Measurements from ENCODE around the gene CTCF.

The CTCF gene

DNA sequence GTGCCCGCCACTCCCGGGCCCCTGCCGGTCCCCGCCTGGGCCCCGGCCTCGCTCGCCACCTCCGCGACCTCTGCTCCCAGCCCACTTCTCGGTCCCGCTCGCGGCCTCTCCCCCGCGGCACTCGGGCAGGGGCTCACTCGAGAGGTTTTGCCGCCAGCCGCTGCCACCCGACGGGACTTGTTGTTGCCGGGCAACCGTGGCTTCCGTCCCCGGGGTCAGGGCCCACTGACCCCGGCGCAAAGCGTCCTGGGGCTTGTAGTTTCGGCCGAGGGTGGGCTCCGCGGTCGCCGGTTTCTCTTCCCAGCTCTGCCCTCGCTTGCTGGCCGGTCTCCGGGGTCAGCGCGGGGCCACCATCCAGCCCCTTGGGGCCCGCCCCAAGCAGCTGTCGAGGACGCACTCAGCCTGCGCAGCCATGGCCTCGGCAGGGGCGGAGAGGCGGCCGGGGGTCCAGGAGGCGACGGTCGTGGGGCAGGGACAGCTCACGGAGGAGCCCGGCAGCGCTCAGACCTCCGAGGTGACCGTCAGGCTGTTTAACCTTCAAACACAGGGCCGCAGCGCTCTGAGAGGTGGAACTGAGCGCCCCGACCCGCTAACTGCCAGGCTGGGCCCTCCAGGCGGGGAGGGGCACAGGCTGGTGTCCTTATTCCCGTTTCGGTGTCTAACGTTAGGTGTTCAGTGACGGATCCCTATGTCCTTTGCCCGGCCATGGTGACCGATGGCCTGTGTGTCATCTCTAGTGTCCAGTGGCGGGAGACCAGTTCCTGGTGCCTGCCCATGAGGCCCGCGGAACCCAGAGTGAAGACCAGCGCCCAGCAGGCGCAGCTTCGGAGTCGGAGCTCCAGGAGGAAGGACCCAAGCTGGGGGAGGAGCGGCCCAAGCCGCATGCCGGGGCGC lies 104.5 kb downstream of the CTCF start, which contains the start of the genes C16orf86 and ENKD1:
TSS of gene C16orf86 (plus strand) at position 256 of the 894 bp plus-strand sequence. CDS start at position 413, 157 bp downstream.
TSS of gene ENKD1 (minus strand) at position 192 of the 894 bp plus-strand sequence. CDS start 308 bp downstream, outside the sequence.
- Histone ChIP-seq H3K27ac (peak within 1 kb of the TSS; percentile 97), H3K9ac (peak within 1 kb of the TSS; percentile 95)

DNA sequence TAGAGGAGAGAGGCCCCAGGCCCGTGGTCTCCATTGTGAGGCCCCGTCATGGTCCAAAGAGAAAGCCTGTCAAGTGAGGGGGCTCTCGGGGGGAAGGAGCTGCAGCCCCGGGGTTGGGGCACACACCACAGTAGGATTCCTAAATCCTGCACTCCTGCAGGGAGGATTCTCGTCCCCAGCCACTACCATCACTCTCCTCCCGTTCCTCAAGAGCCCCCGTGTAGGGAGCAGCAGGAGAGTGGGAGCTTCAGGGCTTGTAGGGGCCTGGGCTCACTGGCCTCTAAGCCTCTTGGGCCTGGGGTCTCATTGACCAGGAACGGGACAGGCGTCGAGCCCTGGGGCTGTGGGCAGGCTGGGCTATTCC lies 105.1 kb downstream of the CTCF start:
- Histone ChIP-seq H4K20me1 (peaks cover 1% of the 10 kb centered on the region; the same call in 1 of the 2 replicates), H3K27ac (peak overlapping the region; percentile 97), H3K9me3 (no peaks in the 10 kb centered on the region), H3K36me3 (peaks cover 13% of the 10 kb centered on the region), H3K4me3 (peak overlapping the region; percentile 88), H3K27me3 (no peaks in the 10 kb centered on the region), H3K9ac (peak overlapping the region; percentile 95), H3K4me2 (peak overlapping the region; percentile 99), H3K4me1 (peaks cover 55% of the 10 kb centered on the region)
- no peak for TF ChIP-seq Cebpa-rat (IDR thresholded peaks at IDR 0.05)

More for the DNA sequence above, 104.5 kb downstream of the CTCF start, which contains the start of the genes C16orf86 and ENKD1:
- Histone ChIP-seq H4K20me1 (peaks cover 7% of the 10 kb centered on the region; the same call in 1 of the 2 replicates), H3K27me3 (no peaks in the 10 kb centered on the region), H3K4me1 (peaks cover 58% of the 10 kb centered on the region), H3K4me2 (peak within 1 kb of the TSS; percentile 99), H3K9me3 (no peaks in the 10 kb centered on the region), H3K36me3 (peaks cover 19% of the 10 kb centered on the region), H3K4me3 (peak within 1 kb of the TSS; percentile 88)
- no peak for TF ChIP-seq Cebpa-rat (IDR thresholded peaks at IDR 0.05)

DNA sequence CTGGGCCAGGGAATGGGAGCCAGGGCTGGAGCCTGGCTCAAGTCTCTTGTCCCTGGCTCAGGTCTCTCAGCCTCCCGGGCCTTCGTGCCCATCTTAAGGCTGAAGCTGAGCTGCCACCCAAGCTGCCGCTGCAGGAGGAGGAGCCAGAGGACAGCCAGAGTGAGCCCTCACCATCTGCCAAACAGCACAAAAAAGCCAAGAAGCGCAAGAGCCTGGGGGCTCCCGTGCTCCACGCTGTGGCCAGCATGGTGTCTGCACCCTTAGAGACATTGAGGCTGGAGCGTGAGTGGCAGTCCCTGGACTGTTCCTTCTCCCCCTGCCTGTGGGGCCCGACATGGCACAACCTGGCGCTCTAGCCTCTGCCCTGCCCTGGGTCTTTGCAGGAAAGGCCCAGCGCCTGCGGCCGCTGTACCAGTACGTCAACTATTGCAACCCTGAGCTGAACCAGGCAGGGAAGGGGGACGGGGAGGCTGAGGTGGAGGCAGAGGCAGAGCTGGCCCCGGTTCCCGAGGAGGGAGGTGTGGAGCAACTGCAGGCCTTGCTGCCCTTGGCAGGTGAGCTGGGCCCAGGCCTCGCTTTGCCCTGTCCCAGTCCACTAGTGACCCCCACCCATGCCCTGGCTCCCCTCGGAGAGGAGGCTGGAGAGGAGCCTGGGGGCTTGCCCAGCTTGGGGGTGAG lies 105.6 kb downstream of the CTCF start:
- no peak for TF ChIP-seq Cebpa-rat (IDR thresholded peaks at IDR 0.05)
- Histone ChIP-seq H3K4me3 (peak overlapping the region; percentile 88), H3K9me3 (no peaks in the 10 kb centered on the region), H3K36me3 (peaks cover 7% of the 10 kb centered on the region; the same call in 1 of the 2 replicates), H3K27ac (peak overlapping the region; percentile 97), H3K9ac (peak overlapping the region; percentile 95), H3K27me3 (no peaks in the 10 kb centered on the region), H4K20me1 (no peaks in the 10 kb centered on the region), H3K4me2 (peak overlapping the region; percentile 99), H3K4me1 (peaks cover 60% of the 10 kb centered on the region)

DNA sequence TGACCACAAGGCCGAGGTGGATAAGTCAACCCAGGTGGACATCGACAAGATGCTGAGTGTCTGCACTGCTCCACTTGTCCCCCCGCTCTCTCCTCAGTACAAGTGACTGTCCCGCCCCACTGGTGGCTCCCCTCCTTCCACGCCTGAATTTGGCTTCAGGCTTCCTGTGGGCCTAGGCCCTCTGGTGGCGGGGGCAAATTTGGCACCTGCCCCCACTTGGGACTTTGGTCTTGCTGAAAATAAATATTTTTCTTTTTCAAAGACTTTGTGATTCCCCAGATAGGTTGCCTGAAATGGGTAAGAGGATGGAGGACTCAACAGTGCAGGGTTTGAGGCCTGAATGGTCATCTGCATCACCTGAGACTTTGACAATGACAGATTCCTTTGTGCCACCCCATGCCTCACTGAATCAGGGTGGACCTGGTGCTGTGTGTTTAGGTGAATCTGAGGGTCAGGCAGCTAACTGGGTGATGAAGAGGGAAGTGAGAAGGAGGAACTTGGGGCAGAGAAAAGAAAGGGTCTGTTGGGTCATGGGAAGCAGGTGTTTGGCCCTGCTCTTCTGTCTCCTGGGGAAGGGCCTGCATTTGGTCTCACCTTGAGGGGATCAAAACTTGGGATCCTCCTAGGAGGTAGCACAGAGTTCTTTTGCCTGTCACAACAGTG lies 106.3 kb downstream of the CTCF start:
- no peak for TF ChIP-seq Cebpa-rat (IDR thresholded peaks at IDR 0.05)
- peaks cover 61% of the 10 kb centered on the region for H3K4me1 ChIP-seq
- H3K27me3 ChIP-seq: no peaks in the 10 kb centered on the region
- H3K36me3 ChIP-seq: peaks cover under 1% of the 10 kb centered on the region; the same call in 1 of the 2 replicates
- H3K9ac ChIP-seq: peak overlapping the region; percentile 60
- H3K4me2 ChIP-seq: peak overlapping the region; percentile 99
- H3K27ac ChIP-seq: peak overlapping the region; percentile 65
- H3K4me3 ChIP-seq: no peak overlapping the region
- no peaks in the 10 kb centered on the region for H4K20me1 ChIP-seq
- no peaks in the 10 kb centered on the region for H3K9me3 ChIP-seq

DNA sequence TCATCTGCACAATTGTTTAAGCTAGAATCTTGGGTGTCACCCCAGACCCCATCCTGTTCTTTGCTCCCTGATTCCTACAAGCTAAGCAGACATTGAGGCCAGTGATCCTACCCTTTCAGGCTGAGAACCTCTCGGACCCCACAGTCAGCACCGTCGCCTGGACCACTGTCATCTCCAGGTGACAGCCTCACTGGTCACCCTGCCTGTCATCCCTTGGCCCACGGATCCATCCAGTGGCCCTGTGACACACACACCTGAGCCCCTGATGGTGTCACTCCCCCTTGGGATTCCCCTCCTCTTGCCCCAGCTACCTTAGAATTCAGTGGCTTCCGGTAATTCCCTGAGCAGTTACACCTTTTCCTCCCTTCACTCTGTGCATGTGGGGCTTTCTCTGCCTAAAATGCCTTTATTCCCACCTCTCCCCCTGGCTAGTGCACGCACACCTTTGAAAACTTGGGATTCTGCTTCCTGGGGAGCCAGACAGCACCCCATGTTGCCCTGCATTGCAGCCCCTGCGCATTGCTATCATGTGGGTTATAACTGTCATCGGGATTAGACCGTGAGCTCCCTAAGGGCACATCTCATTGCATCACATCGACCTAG lies 107.3 kb downstream of the CTCF start:
- no peak for TF ChIP-seq Cebpa-rat (IDR thresholded peaks at IDR 0.05)
- Histone ChIP-seq H3K4me2 (peak overlapping the region; percentile 99; the same call in 1 of the 2 replicates), H3K27ac (0 out of 2 replicates have a peak overlapping the region, but pooled peaks have one; percentile 65), H3K4me1 (peaks cover 64% of the 10 kb centered on the region), H3K27me3 (no peaks in the 10 kb centered on the region), H3K9ac (no peak overlapping the region), H3K4me3 (no peak overlapping the region), H4K20me1 (no peaks in the 10 kb centered on the region), H3K36me3 (no peaks in the 10 kb centered on the region), H3K9me3 (no peaks in the 10 kb centered on the region)

DNA sequence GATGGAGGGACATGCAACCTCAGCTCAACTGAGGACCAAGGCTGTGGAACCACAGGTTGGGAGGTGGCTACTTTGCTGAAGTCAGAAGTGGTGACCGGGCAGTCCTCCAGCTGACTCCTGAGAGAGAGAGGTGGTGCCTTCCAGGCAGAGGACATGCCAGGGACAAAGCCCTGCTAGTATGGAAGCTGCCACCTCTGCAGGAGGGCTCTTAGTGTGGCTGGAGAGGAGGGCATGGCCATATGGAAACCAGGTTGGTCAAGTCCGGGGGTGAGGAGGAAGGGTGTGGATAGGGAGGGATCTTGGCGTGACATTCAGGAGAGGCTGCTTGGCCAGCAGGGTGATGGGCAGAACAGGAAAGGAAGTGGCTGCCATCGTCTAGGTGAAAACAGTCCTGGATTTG lies 110.0 kb downstream of the CTCF start:
- Histone ChIP-seq H3K9ac (no peak overlapping the region), H3K36me3 (peaks cover 10% of the 10 kb centered on the region), H3K4me1 (peaks cover 66% of the 10 kb centered on the region), H3K27ac (no peak overlapping the region), H4K20me1 (no peaks in the 10 kb centered on the region), H3K4me2 (no peak overlapping the region), H3K4me3 (no peak overlapping the region), H3K27me3 (no peaks in the 10 kb centered on the region), H3K9me3 (no peaks in the 10 kb centered on the region)
- no peak for TF ChIP-seq Cebpa-rat (IDR thresholded peaks at IDR 0.05)

DNA sequence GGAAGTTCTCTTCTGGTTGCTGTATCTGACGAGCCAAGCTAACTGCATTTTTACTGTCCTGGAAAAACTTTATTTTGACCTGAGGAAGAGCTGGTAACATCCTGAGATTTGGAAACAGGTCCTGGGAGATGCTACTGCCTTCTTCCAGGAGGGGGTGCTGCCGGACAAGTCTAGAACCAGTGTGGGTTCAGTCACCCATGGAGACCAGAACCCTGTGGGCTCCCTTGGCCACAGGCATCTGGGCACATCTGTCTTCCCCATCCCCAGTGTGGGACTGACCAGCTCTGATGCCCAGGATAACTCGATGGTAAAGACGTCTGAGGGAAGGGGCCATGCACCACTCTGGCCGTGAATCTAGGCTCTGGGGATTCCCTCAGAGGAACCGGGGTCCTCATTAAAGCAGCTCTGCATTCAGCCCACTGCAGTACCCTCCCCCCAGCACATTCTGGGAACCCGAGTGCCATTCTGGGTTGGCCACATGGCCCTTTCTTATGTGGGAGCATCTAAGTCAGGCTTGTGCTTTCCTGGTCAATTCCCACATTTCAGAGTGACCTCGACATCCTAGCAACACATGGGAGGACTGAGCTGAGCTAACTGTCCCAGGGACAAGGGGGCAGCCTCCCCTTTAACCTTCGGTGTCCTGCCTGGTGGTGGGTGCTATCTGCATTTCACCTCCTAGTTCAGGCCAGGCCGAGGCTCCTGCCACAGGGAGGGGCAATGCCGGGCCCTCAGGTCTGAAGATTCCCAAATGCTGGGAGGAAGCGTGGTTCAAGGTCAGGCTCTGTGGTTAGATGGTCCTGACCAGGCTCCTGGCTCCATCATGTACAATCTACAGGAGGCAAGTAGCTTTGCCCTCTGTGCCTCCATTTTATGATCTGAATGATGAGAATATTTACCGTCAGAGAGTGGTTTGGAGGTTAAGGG lies 110.7 kb downstream of the CTCF start:
- H3K4me3 ChIP-seq: no peak overlapping the region
- no peak for TF ChIP-seq Cebpa-rat (IDR thresholded peaks at IDR 0.05)
- H3K9me3 ChIP-seq: no peaks in the 10 kb centered on the region
- H4K20me1 ChIP-seq: no peaks in the 10 kb centered on the region
- H3K4me1 ChIP-seq: peaks cover 67% of the 10 kb centered on the region
- peak overlapping the region; percentile 5; the same call in 1 of the 2 replicates for H3K9ac ChIP-seq
- H3K27ac ChIP-seq: peak overlapping the region; percentile 33
- no peaks in the 10 kb centered on the region for H3K27me3 ChIP-seq
- peaks cover 17% of the 10 kb centered on the region for H3K36me3 ChIP-seq
- H3K4me2 ChIP-seq: peak overlapping the region; percentile 83

All from BLaER1 (cell line).